CD4-positive, alpha-beta T cell (primary cell): ENCODE measurements around the gene MED9. TPM values are rescaled to one million over a fixed set of nuclear protein-coding genes. Genes with fewer than 3 reads are reported as not detected.

ENCODE experiments used
- ATAC-seq: fragments of 200-7000 bp; cut with Tn5 transposase; one replicate; pipeline ENCODE4 v1.10.0; 2022; ENCODE audit warnings: mild to moderate bottlenecking; ENCODE audit not compliant: poor library complexity
- CTCF ChIA-PET: fragments of 350-600 bp; sonication (Branson Sonifier 250); formaldehyde crosslinking; loops from one replicate; lab custom pipeline; 2021; ENCODE audit warnings: antibody characterized with exemption, inconsistent platforms; lab: Charles Lee
- POLR2A ChIA-PET: fragments of 350-600 bp; sonication (Branson Sonifier 250); formaldehyde crosslinking; loops from one replicate; lab custom pipeline; 2021; ENCODE audit warnings: antibody characterized with exemption, inconsistent platforms; lab: Charles Lee
- DNase-seq, 14 experiments: peaks; one replicate each; pipeline ENCODE4 v3.0.0-alpha.2; 2013 to 2020; ENCODE audit warnings: mixed read lengths in 2 of 14
- H3K27ac ChIP-seq, 2 donors: one replicate each; pipeline versions ENCODE4 v1.5.1 to v1.7.0; 2013; ENCODE audit warnings: low read length in 2 of 2, low read depth in 1 of 2, mild to moderate bottlenecking in 1 of 2
- H3K27me3 ChIP-seq, 2 experiments: 1 replicate in 1 of 2; 2 replicates in 1 of 2; pipeline versions ENCODE4 v1.6.1 to v1.7.0; 2013; ENCODE audit warnings: low read length in 2 of 2, control low read depth in 1 of 2, mild to moderate bottlenecking in 1 of 2, moderate library complexity in 1 of 2; ENCODE audit not compliant: insufficient read depth in 2 of 2, control insufficient read depth in 1 of 2
- H3K36me3 ChIP-seq: one replicate; pipeline ENCODE4 v1.6.1; 2013; ENCODE audit warnings: low read length, control low read depth; ENCODE audit not compliant: insufficient read depth
- H3K4me1 ChIP-seq: one replicate; pipeline ENCODE4 v1.6.1; 2013; ENCODE audit warnings: low read length, control low read depth; ENCODE audit not compliant: insufficient read depth
- H3K4me3 ChIP-seq: one replicate; pipeline ENCODE4 v1.5.1; 2013; ENCODE audit warnings: mild to moderate bottlenecking, low read length, moderate library complexity
- H3K9me3 ChIP-seq, 2 experiments: 1 replicate in 1 of 2; 2 replicates in 1 of 2; pipeline versions ENCODE4 v1.6.1 to v1.7.0; 2013; ENCODE audit warnings: low read length in 2 of 2, mild to moderate bottlenecking in 2 of 2, control low read depth in 1 of 2, moderate library complexity in 1 of 2; ENCODE audit not compliant: control insufficient read depth in 1 of 2, insufficient read depth in 1 of 2
- H3K27ac Mint-ChIP-seq: one replicate; pipeline ENCODE4 v1.8.0; 2020; ENCODE audit warnings: mixed read lengths
- H3K27me3 Mint-ChIP-seq: one replicate; pipeline ENCODE4 v1.8.0; 2021; ENCODE audit warnings: mixed read lengths
- H3K36me3 Mint-ChIP-seq: one replicate; pipeline ENCODE4 v1.8.0; 2021; ENCODE audit warnings: low read depth, mixed read lengths
- H3K4me1 Mint-ChIP-seq: one replicate; pipeline ENCODE4 v1.8.0; 2021; ENCODE audit warnings: low read depth, mixed read lengths
- H3K4me3 Mint-ChIP-seq: one replicate; pipeline ENCODE4 v1.8.0; 2020; ENCODE audit warnings: mild to moderate bottlenecking, mixed read lengths
- H3K9me3 Mint-ChIP-seq: one replicate; pipeline ENCODE4 v1.8.0; 2020; ENCODE audit warnings: mixed read lengths
- CTCF ChIP-seq: fragments of 200-600 bp; IDR thresholded peaks from one replicate; pipeline ENCODE4 v1.8.0; 2022; ENCODE audit warnings: antibody characterized with exemption, mild to moderate bottlenecking
- intact Hi-C, 2 experiments: fragments of 100-400 bp; cut with DNase I in 1 of 2; cut with micrococcal nuclease in 1 of 2; formaldehyde crosslinking; loops; one replicate each; pipeline versions ENCODE4 v1.15.1 to v1.9.0; 2023 to 2025; cut with DNase I, micrococcal nuclease
- total RNA-seq, 174 experiments: library from RNA in 2 of 174; stranded (reverse) in 2 of 174; gene quantifications; one replicate each; pipeline ENCODE4 v1.2.3 and lab custom pipeline; 2021 to 2026

Gene MED9
- total RNA-seq, 2 experiments from 2014 or later, result 27.0 to 27.9 TPM

GRCh38 chr17:17520599-17521232, 43.9 kb downstream of the MED9 start:
- POLR2A ChIA-PET, result no interaction called here
- Mint-ChIP-seq H3K27me3 (no peaks in the 10 kb centered on the region), H3K27ac (no peak overlapping the region), H3K4me3 (no peak overlapping the region), H3K4me1 (no peaks in the 10 kb centered on the region), H3K36me3 (no peaks in the 10 kb centered on the region), H3K9me3 (no peaks in the 10 kb centered on the region)
- Histone ChIP-seq H3K27ac (no peak overlapping the region), H3K27me3 (no peaks in the 10 kb centered on the region), H3K36me3 (peaks cover 4% of the 10 kb centered on the region), H3K9me3 (no peaks in the 10 kb centered on the region), H3K4me3 (no peak overlapping the region), H3K4me1 (no peaks in the 10 kb centered on the region)
- TF ChIP-seq CTCF, result no peak
- CTCF ChIA-PET, result no interaction called here
- ATAC-seq (no peak), DNase-seq (no peak)
- intact Hi-C loops, result no loop called here

- H3K36me3 Mint-ChIP-seq, result no peaks in the 10 kb centered on the region
- ChIA-PET POLR2A (no interaction called here), CTCF (no interaction called here)
- no peaks in the 10 kb centered on the region for H3K9me3 Mint-ChIP-seq
- H3K4me1 Mint-ChIP-seq, result no peaks in the 10 kb centered on the region
- DNase-seq (no peak), ATAC-seq (no peak)
- no peak overlapping the region for H3K27ac Mint-ChIP-seq
- Histone ChIP-seq H3K27me3 (no peaks in the 10 kb centered on the region), H3K27ac (no peak overlapping the region), H3K4me3 (no peak overlapping the region), H3K4me1 (no peaks in the 10 kb centered on the region), H3K9me3 (no peaks in the 10 kb centered on the region), H3K36me3 (peaks cover 4% of the 10 kb centered on the region)
- H3K4me3 Mint-ChIP-seq, result no peak overlapping the region
- intact Hi-C loops, result no loop called here
- H3K27me3 Mint-ChIP-seq, result no peaks in the 10 kb centered on the region
- TF ChIP-seq CTCF, result no peak
These were observed 46.4 kb downstream of the MED9 start for GRCh38 chr17:17523001-17523730.

GRCh38 chr17:17523731-17524490, 47.1 kb downstream of the MED9 start:
- POLR2A ChIA-PET, result no interaction called here
- intact Hi-C loops, result no loop called here
- no peak overlapping the region for H3K4me3 ChIP-seq

More at GRCh38 chr17:17523731-17524490, 47.1 kb downstream of the MED9 start:
- DNase-seq, result no peak
- Histone ChIP-seq H3K27me3 (no peaks in the 10 kb centered on the region), H3K36me3 (peaks cover 4% of the 10 kb centered on the region), H3K27ac (no peak overlapping the region), H3K9me3 (no peaks in the 10 kb centered on the region), H3K4me1 (no peaks in the 10 kb centered on the region)
- Mint-ChIP-seq H3K27me3 (no peaks in the 10 kb centered on the region), H3K27ac (no peak overlapping the region), H3K9me3 (no peaks in the 10 kb centered on the region), H3K4me3 (no peak overlapping the region), H3K36me3 (no peaks in the 10 kb centered on the region), H3K4me1 (no peaks in the 10 kb centered on the region)
- no peak for TF ChIP-seq CTCF
- ATAC-seq, result no peak
- CTCF ChIA-PET, result interaction anchor here (1.2 kb wide), 1 partner anchor 27 kb away, joined by 4 read pairs; no protein-coding TSS in a partner anchor
